Loucy (cell line): ENCODE results near the gene SMARCA1.

Source experiments
- H2AFZ ChIP-seq: fragments of 200-600 bp; sonication (generic); 2 replicates; pipeline ENCODE4 v1.6.0; 2016; ENCODE audit warnings: antibody characterized with exemption, mild to moderate bottlenecking, low read length, moderate library complexity
- H3F3A ChIP-seq: fragments of 200-600 bp; 2 replicates; pipeline ENCODE4 v1.6.0; 2016; ENCODE audit warnings: antibody characterized with exemption, low read depth, mild to moderate bottlenecking
- H3K27me3 ChIP-seq: fragments of 200-600 bp; sonication (generic); 2 replicates; pipeline ENCODE4 v1.6.1; 2014; ENCODE audit warnings: low read length, mild to moderate bottlenecking; ENCODE audit not compliant: insufficient read depth, poor library complexity, severe bottlenecking
- H3K36me3 ChIP-seq: fragments of 200-600 bp; sonication (generic); 2 replicates; pipeline ENCODE4 v1.6.1; 2016; ENCODE audit warnings: low read length; ENCODE audit not compliant: insufficient read depth
- H3K4me1 ChIP-seq: fragments of 200-600 bp; sonication (generic); 2 replicates; pipeline ENCODE4 v1.5.1; 2014; ENCODE audit warnings: low read length, mild to moderate bottlenecking; ENCODE audit not compliant: insufficient read depth, poor library complexity, severe bottlenecking
- H3K4me2 ChIP-seq: fragments of 200-600 bp; sonication (generic); 2 replicates; pipeline ENCODE4 v1.6.0; 2014; ENCODE audit warnings: antibody characterized with exemption, low read length, low read depth, mild to moderate bottlenecking; ENCODE audit not compliant: poor library complexity, severe bottlenecking
- H3K4me3 ChIP-seq: fragments of 200-600 bp; sonication (generic); 2 replicates; pipeline ENCODE4 v1.5.1; 2014; ENCODE audit warnings: low read length, mild to moderate bottlenecking, mixed read lengths; ENCODE audit not compliant: poor library complexity, severe bottlenecking
- H3K79me2 ChIP-seq: fragments of 200-600 bp; sonication (generic); 2 replicates; pipeline ENCODE4 v1.6.1; 2014; ENCODE audit warnings: low read length; ENCODE audit not compliant: insufficient read depth
- H3K9ac ChIP-seq: fragments of 200-600 bp; sonication (generic); 2 replicates; pipeline ENCODE4 v1.6.0; 2014; ENCODE audit warnings: mild to moderate bottlenecking, low read depth, low read length, moderate library complexity; ENCODE audit not compliant: poor library complexity, severe bottlenecking
- H3K9me2 ChIP-seq: fragments of 200-600 bp; sonication (generic); replicated peaks from 2 replicates; pipeline ENCODE4 v1.6.1; 2016; ENCODE audit warnings: low read depth, low read length, mixed read lengths
- H3K9me3 ChIP-seq: fragments of 200-600 bp; sonication (generic); 2 replicates; pipeline ENCODE4 v1.6.1; 2014; ENCODE audit warnings: mild to moderate bottlenecking, antibody characterized with exemption, low read length, low read depth; ENCODE audit not compliant: insufficient read depth
- H4K20me1 ChIP-seq: fragments of 200-600 bp; sonication (generic); 2 replicates; pipeline ENCODE4 v1.6.0; 2014; ENCODE audit warnings: antibody characterized with exemption, low read length, mild to moderate bottlenecking; ENCODE audit not compliant: insufficient read depth, poor library complexity, severe bottlenecking
- CTCF ChIP-seq: fragments of 200-600 bp; sonication (generic); conservative IDR thresholded peaks from 2 replicates; pipeline ENCODE4 v1.5.1; 2014; ENCODE audit warnings: mild to moderate bottlenecking, antibody characterized with exemption, low read length
- EZH2phosphoT487 ChIP-seq: fragments of 200-600 bp; IDR thresholded peaks from 2 replicates; pipeline ENCODE4 v1.6.1; 2018; ENCODE audit warnings: antibody characterized with exemption, mild to moderate bottlenecking, moderate library complexity, borderline replicate concordance

SMARCA1 gene

GRCh38 chrX:129523079-129523911 lies at the start of gene SMARCA1:
Gene SMARCA1, minus strand, starts transcription at chrX:129523490. Its CDS starts 120 bp downstream, at chrX:129523370.
- peak within 1 kb of the TSS; percentile 59 for H3K9ac ChIP-seq
- H3K9me3 ChIP-seq = no peaks in the 10 kb centered on the region
- H3K4me2 ChIP-seq = peak within 1 kb of the TSS; percentile 71

GRCh38 chrX:129572422-129572821 lies 49.1 kb upstream of the SMARCA1 start:
- no peak for TF ChIP-seq CTCF
- no peak for TF ChIP-seq EZH2phosphoT487
- H3K4me1 ChIP-seq = no peaks in the 10 kb centered on the region
- no peak overlapping the region for H3K4me2 ChIP-seq
- no peaks in the 10 kb centered on the region for H3F3A ChIP-seq
- no peak overlapping the region for H3K4me3 ChIP-seq
- H3K27me3 ChIP-seq = no peaks in the 10 kb centered on the region
- no peak overlapping the region for H3K9ac ChIP-seq
- H3K9me2 ChIP-seq = no peaks in the 10 kb centered on the region
- no peaks in the 10 kb centered on the region for H4K20me1 ChIP-seq
- H3K79me2 ChIP-seq = no peaks in the 10 kb centered on the region
- H3K36me3 ChIP-seq = peaks cover 38% of the 10 kb centered on the region; the same call in 1 of the 2 replicates
- no peaks in the 10 kb centered on the region for H3K9me3 ChIP-seq
- no peak overlapping the region for H2AFZ ChIP-seq

More at GRCh38 chrX:129523079-129523911, at the start of gene SMARCA1:
- H3K79me2 ChIP-seq = no peaks in the 10 kb centered on the region
- H3K27me3 ChIP-seq = no peaks in the 10 kb centered on the region
- peak within 1 kb of the TSS; percentile 95 for H2AFZ ChIP-seq
- H3F3A ChIP-seq = no peaks in the 10 kb centered on the region
- no peak for TF ChIP-seq CTCF
- no peak for TF ChIP-seq EZH2phosphoT487
- no peaks in the 10 kb centered on the region for H3K9me2 ChIP-seq
- no peaks in the 10 kb centered on the region for H3K36me3 ChIP-seq
- peaks cover 8% of the 10 kb centered on the region for H3K4me1 ChIP-seq
- no peaks in the 10 kb centered on the region for H4K20me1 ChIP-seq
- H3K4me3 ChIP-seq = peak within 1 kb of the TSS; percentile 77

GRCh38 chrX:129568349-129568748 lies 45.1 kb upstream of the SMARCA1 start:
- no peak overlapping the region for H3K4me2 ChIP-seq
- no peaks in the 10 kb centered on the region for H3K79me2 ChIP-seq
- no peaks in the 10 kb centered on the region for H3K9me3 ChIP-seq
- TF ChIP-seq EZH2phosphoT487 = no peak
- no peak for TF ChIP-seq CTCF
- no peak overlapping the region for H3K4me3 ChIP-seq
- no peaks in the 10 kb centered on the region for H3K4me1 ChIP-seq
- no peaks in the 10 kb centered on the region for H3K27me3 ChIP-seq
- no peak overlapping the region for H2AFZ ChIP-seq
- H3K9ac ChIP-seq = no peak overlapping the region
- H3F3A ChIP-seq = no peaks in the 10 kb centered on the region
- H3K36me3 ChIP-seq = peaks cover 18% of the 10 kb centered on the region; the same call in 1 of the 2 replicates
- H3K9me2 ChIP-seq = no peaks in the 10 kb centered on the region
- H4K20me1 ChIP-seq = no peaks in the 10 kb centered on the region
